LNCAP (cell line): ENCODE measurements around the gene RNF34.

Experiments
- TF ChIP-seq, protein P1 (sequence below): fragments of 450-650 bp; IDR thresholded peaks from 2 replicates; pipeline ENCODE4 v1.5.1; 2017; ENCODE audit warnings: mild to moderate bottlenecking

Gene RNF34

DNA sequence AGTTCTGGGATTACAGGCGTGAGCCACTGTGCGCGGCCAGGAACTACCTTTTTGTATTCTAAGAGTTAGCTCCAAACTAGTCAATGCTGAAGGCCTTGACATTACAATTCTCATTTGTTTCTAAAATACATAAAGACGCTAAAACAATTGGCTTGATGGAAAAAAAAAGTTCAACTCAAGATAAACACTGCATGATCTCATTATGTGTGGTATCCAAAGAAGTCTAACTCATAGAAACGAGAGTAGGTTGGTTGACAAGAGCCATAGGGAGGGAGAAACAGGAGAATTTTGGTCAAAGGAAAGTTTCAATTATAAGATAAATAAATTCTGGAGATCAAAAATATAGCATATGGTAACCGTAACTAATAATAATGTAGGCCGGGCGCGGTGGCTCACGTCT lies 20.0 kb upstream of the RNF34 start:
- TF ChIP-seq, protein P1, sequence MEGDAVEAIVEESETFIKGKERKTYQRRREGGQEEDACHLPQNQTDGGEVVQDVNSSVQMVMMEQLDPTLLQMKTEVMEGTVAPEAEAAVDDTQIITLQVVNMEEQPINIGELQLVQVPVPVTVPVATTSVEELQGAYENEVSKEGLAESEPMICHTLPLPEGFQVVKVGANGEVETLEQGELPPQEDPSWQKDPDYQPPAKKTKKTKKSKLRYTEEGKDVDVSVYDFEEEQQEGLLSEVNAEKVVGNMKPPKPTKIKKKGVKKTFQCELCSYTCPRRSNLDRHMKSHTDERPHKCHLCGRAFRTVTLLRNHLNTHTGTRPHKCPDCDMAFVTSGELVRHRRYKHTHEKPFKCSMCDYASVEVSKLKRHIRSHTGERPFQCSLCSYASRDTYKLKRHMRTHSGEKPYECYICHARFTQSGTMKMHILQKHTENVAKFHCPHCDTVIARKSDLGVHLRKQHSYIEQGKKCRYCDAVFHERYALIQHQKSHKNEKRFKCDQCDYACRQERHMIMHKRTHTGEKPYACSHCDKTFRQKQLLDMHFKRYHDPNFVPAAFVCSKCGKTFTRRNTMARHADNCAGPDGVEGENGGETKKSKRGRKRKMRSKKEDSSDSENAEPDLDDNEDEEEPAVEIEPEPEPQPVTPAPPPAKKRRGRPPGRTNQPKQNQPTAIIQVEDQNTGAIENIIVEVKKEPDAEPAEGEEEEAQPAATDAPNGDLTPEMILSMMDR: no peak

- TF ChIP-seq, protein P1: no peak
Observed at GRCh38 chr12:121383601-121384021, 16.3 kb upstream of the RNF34 start.

DNA sequence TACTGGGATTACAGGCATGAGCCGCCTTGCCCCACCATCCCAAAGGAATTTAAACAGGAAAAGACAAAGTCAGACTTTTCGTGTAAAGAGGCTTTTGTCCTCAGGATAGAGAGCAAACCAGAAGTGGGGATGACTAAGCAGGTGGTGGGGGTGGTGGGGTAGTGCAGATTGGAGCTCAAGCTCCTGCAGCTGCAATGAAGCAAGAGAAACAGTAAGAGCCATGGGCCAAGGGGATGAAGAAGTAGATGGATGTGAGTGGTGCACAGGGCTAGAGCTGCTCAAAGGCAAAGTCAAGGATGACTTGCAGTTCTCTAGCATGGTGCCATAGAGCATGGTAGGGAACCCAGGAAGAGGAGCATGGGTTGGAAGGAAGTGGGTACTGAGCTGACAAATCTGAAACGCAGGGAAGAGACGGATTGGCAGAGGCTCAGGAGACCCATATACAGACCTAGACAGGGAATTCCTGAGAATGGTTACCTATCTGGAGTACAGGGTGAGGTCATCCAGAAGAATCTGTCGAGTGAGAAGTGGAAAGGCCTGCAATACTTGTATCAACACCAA lies 11.4 kb upstream of the RNF34 start:
- TF ChIP-seq, protein P1: no peak

GRCh38 chr12:121390856-121391255 lies 9.1 kb upstream of the RNF34 start:
- TF ChIP-seq, protein P1: no peak

- TF ChIP-seq, protein P1: no peak
Observed at GRCh38 chr12:121391619-121392324, 8.1 kb upstream of the RNF34 start.

DNA sequence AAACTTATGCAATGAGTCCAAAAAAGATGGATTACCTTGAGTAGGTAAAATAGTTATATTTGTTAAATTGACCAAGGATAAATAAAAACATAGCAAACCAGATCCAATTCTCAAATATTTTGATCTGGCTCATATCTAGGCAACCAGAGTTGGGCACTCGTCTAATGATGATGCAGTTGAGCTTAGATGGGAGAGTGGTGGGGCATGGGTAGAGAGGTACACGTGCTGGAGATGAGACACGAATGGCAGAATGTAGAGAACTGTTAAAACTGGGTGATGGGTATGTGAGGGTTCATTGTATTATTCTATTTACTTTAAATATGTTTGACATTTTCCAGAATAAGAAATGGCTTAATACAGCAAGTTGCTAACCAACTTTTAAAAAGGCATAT lies 7.6 kb upstream of the RNF34 start:
- TF ChIP-seq, protein P1: no peak

- TF ChIP-seq, protein P1: no peak
Observed at GRCh38 chr12:121397521-121397920, 2.4 kb upstream of the RNF34 start.
